Coronary artery (tissue), 2 donors: Measurements from ENCODE around the gene PCARE.

Experiments
- DNase-seq: peaks from one replicate; pipeline ENCODE4 v3.0.0-alpha.2; 2017; ENCODE audit warnings: low spot score
- H3K27ac ChIP-seq, 2 donors: fragments of 200-600 bp; sonication (generic); one replicate each; pipeline ENCODE4 v1.5.1; 2016 to 2019
- H3K4me3 ChIP-seq: fragments of 200-600 bp; sonication (generic); 2 replicates; pipeline ENCODE4 v1.5.1; 2016; ENCODE audit warnings: mild to moderate bottlenecking, moderate library complexity
- TF ChIP-seq, protein P1 (sequence below): fragments of 200-600 bp; sonication (generic); IDR thresholded peaks from one replicate; pipeline ENCODE4 v1.5.1; 2019; ENCODE audit warnings: antibody characterized with exemption

The PCARE gene

GRCh38 chr2:29015701-29016470 lies 58.4 kb downstream of the PCARE start:
- peak overlapping the region in 1 of 2 donors; percentile 36 for H3K27ac ChIP-seq
- no peak for DNase-seq
- TF ChIP-seq, protein P1, sequence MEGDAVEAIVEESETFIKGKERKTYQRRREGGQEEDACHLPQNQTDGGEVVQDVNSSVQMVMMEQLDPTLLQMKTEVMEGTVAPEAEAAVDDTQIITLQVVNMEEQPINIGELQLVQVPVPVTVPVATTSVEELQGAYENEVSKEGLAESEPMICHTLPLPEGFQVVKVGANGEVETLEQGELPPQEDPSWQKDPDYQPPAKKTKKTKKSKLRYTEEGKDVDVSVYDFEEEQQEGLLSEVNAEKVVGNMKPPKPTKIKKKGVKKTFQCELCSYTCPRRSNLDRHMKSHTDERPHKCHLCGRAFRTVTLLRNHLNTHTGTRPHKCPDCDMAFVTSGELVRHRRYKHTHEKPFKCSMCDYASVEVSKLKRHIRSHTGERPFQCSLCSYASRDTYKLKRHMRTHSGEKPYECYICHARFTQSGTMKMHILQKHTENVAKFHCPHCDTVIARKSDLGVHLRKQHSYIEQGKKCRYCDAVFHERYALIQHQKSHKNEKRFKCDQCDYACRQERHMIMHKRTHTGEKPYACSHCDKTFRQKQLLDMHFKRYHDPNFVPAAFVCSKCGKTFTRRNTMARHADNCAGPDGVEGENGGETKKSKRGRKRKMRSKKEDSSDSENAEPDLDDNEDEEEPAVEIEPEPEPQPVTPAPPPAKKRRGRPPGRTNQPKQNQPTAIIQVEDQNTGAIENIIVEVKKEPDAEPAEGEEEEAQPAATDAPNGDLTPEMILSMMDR = no peak
- H3K4me3 ChIP-seq = no peak overlapping the region

- no peak for DNase-seq
- Histone ChIP-seq H3K27ac (no peak overlapping the region), H3K4me3 (no peak overlapping the region)
- TF ChIP-seq, protein P1 = no peak
Observed at GRCh38 chr2:29014811-29015421, 59.4 kb downstream of the PCARE start.

DNA sequence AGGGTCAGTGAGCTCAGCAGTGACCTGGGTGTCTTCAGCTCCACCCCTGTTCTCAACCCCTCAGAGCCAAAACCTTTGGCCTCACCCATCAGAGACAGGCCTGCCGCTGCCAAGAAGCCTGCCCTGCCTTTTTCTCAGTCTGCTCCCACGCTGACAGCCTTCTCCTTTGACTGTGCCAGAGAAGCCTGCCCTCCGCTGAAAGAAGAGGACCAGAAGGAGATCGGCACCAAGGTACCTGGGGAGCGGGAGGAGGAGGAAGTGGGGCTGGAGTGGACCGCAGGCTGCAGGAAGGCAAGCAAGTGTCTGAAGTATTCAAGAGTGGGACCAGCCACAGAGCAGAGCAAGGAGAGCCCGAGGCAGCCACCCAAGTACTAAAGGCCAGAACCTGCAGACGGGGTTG lies 60.0 kb downstream of the PCARE start:
- H3K4me3 ChIP-seq = no peak overlapping the region
- peak overlapping the region in 1 of 2 donors; percentile 22 for H3K27ac ChIP-seq
- TF ChIP-seq, protein P1 = no peak

GRCh38 chr2:29013057-29013780 lies 61.1 kb downstream of the PCARE start:
- TF ChIP-seq, protein P1 = no peak
- Histone ChIP-seq H3K27ac (no peak overlapping the region), H3K4me3 (no peak overlapping the region)
- no peak for DNase-seq

More for the DNA sequence above, 60.0 kb downstream of the PCARE start:
- no peak for DNase-seq

DNA sequence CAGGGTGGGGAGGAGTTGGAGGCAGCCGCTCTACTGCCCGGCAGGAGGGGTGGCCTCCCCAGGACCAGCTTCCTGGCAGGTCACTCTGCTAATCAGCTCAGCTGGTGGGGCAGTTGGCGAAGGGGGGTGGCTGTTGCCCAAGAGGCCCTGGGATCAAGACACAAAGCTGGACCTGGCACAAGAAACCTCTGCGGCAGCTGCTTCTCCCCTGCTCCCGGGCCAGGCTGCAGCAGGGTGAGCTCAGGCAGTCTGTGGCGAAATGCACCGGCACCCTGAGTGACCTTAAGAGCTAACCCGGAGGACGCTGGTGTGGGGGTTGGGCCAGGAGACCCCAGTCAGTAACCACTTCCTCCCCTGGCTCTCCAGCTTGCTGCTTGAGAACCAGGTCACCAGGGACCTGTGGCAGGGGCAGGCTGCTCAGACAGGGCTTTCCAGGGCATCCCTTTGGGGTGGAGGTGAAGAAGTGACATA lies 62.1 kb downstream of the PCARE start:
- TF ChIP-seq, protein P1 = no peak
- no peak for DNase-seq
- Histone ChIP-seq H3K4me3 (no peak overlapping the region), H3K27ac (peak overlapping the region in 1 of 2 donors; percentile 58)
